Stimulated activated CD8-positive, alpha-beta memory T cell treated with anti-CD3 and anti-CD28 coated beads, Interleukin-7, amount 100 ng/mL, for 1 hour (primary cell): ENCODE results near the gene BAG2.

ENCODE experiments used
- DNase-seq, 2 donors: peaks; one replicate each; pipeline ENCODE4 v3.0.0-alpha.2; 2020; ENCODE audit warnings: low read depth in 2 of 2

Gene BAG2

DNA sequence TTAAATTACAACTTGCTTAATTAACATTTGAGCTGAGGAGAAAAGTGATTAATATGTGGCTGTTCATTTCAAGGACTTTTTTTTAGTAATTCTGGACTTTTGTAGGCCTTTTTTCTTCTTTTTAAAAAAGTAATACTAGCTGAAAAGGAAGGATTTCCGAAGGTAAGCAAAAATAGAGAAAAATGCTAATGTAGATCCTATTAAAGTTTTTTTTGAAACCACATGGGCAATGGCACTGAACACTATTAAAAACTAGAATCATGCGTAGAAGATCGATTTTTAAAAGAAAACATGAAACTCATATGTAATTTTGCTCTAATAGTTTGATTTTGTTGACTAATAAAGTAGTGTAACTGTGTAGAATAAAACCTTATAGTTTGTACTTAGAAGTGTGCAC lies 2.4 kb downstream of the BAG2 start:
- no peak for DNase-seq

DNA sequence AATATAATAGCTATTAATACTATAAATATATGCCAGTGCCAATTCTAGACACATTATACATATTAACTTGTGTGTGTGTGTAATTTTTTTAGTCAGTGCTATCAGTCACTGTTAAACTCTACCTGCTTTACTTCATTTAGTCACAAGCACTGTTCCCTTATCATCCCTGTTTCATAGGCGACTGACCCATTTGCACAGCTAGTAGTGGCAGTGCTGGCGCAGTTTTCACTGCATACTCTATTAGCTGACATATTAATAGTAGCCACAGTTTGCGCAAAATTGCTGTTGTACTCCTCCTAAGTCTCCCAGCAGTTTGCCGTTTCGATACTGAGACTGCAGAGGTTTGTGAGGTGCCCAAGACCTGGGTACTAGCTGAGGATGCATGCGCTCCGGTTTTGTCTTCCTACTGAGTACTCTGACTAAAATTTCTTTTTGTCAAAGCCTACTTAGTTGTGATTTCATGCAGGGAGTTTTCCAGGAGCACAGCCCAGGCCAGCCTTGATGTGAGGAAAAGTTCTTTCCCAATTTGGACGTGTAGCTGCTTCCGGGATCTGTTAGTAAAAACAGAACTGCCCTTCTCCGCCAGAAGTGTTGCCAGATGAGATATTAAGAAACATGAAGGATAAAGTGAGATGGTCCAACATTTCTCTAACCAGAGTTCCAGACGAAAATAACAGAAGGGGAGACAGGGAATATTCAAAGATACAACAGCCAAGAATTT lies 5.6 kb downstream of the BAG2 start:
- no peak for DNase-seq

DNA sequence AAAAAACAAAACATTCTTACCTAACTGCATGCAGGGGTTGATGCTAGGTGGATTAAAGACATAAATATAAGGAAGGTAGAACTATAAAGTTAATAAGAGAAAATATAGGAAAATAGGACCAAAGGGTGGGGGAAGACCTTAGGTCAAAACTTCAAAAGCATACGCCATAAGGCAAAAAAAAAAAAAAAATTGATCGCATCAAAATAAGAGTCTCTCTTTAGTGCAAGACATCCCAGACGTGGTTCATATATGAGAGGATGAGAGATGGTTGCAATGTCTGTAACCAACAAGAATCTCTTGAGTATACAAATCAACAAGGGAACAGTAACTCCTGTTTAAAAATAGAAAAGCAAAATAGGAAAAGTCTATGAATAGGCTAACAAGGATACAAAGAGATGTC lies 8.5 kb downstream of the BAG2 start:
- no peak for DNase-seq

- no peak for DNase-seq
Measured at GRCh38 chr6:57182017-57182432, 9.9 kb downstream of the BAG2 start.

GRCh38 chr6:57183336-57183735 lies 11.2 kb downstream of the BAG2 start:
- DNase-seq: no peak

DNA sequence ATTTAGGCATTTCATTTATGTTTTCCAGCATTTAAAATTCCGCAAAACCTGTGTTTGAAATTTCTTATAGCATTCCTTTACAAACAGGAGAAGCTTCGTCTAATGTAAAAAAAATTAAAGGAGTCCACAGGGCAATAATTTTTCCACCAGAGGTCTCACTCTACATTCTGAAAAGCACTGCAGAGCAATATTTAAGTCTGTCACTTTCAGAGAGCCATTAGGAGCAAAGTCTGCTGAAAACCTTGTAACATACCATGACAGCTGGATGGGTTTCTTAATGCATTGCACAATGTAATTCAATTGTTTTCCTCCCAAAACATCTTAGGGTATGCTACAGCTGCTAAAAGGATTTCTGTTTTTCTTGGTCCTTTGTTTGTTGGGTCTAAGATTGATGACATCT lies 18.0 kb downstream of the BAG2 start:
- no peak for DNase-seq

DNA sequence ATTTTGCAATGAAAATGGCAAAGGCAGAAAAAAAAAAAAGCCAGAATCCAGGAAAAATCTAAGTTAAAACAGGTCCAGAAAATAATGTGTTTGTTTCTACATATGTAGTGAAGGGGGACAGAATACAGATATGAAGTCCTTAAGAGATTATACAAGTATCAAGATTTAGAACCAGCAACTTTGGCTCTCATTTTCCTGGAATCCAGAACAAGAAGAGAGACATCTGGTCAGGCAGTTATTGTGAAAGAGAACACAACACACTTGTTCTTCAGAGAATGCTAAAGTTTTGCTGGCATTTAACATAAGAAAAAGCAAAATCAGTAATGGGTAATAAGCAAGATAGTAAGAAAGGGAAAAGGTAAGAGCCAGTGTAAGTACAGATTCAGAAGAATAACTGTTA lies 21.1 kb downstream of the BAG2 start:
- DNase-seq: no peak

DNA sequence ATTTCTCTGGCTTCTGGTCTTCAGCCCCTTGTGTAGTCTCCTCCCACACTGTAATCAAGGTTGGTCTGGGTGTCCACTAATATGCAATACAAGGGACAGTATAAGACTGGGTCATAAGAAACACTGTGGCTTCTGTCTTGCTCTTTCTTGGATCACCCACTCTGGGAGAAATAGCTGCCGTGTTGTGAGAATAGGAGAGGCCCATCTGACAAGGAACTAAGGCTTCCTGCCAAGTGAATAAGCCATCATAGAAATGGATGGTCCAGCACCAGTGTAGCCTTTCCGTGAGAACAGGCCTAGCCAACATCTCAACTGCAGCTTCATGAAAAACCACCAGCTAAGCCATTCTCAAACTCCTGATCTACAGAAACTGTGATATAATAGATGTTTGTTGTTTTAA lies 23.3 kb downstream of the BAG2 start:
- no peak for DNase-seq

DNA sequence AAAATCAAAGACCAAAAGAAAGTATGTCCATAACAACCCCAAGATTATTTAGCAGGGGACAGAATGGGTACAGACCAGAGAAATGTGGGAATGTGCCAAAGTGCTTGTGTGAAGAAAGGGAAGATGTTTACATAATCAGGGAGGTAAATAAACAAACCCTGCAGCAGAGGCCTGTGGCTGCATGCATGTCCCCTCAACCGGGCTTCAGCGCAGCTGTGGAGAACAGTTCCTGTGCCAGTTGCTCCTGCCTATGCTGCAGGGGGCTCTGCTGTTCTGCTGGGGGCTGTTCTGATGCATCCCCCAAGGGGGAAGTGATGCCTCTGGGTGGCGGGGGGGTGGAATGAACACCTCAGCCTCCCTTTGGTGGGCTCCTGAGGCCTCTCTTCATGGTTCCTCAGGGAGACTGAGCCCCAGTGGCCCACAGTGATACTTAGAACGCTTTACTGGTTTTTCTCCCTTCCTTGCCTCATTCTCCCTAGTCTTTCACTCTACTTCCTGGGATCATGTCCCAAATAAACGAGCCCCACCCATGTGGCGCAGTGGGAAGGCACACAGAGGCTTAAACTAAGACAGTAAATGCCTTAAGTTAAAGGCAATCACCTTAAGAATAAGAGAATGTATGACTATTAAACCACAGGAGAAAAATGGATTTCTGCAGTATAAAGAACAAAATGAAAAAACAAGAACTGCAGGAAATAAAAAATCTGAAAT lies 27.0 kb downstream of the BAG2 start:
- DNase-seq: no peak

DNA sequence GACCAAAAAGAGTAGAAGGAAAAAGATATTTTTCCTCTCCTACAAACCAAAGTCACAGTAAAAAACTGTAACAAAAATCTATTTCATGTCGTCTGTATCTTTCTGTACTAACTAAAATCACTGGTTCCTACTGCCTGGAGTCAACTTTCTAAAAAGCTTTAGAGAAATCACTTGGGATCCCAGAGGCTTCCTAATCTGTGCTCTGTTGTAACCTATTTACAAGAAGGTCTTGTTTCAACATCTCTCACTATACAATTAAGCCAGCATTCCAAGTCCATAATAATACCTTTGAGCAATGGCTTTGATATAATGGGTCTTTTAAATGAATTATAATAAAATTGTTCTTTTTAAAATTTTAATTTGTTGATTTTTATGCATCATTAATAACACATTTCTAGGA lies 29.6 kb downstream of the BAG2 start:
- DNase-seq: no peak

- DNase-seq: no peak
Measured at GRCh38 chr6:57205550-57206328, 33.6 kb downstream of the BAG2 start.

GRCh38 chr6:57207141-57207540 lies 35.0 kb downstream of the BAG2 start:
- DNase-seq: no peak

DNA sequence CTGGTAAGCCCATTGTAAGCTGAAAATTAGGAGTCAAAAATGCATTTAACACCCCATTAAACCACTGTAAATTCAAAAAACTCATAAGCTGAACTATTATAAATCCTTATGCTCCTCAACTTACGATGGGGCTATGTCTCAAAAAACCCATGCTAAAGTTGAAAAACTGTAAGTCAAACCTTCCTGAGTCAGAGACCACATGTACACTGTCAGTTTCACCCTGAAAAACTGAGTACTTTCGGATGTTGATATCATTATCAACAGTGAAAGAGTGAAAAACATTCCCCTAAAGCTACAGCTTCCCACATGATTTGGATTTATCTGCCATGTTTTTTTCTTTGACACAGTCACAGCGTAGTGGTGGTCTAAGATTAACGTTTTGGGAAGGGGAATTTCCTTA lies 35.7 kb downstream of the BAG2 start:
- DNase-seq: no peak

DNA sequence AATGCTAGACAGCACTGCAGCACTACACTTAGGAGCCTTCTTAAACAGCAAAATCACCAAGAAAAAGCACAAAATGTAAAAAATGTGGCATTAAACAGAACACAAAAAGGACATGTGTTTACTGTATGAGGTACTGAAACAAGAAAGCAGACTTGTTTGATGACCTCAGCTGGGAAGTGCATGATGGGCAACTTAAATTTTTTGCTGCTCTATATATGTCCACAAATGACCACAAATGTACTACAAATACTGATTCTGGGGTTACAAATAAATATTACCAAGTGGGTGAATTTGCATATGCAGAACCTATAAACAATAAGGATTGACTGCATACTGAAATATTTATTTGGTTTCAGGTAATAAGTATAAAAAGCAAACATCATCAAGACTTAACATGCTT lies 36.9 kb downstream of the BAG2 start:
- DNase-seq: no peak

DNA sequence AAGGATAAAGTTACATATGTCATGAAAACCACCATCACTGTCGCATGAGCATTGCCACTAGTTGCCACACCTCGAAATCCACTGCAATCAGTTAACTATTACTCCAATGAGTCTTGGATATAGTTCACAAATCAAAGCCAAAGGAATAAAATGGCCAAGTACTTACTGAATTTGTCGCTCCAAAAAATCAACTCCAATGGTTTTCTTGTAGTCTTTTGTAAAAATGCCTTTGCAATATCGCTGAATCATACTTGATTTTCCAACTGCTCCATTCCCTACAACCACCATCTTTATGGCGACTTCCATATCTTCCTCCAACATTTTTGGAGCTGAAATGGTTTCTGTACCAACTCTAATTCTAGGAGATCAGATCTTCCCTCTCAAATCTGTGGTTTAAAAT lies 37.9 kb downstream of the BAG2 start:
- no peak for DNase-seq

GRCh38 chr6:57215260-57215659 lies 43.1 kb downstream of the BAG2 start:
- DNase-seq: no peak

DNA sequence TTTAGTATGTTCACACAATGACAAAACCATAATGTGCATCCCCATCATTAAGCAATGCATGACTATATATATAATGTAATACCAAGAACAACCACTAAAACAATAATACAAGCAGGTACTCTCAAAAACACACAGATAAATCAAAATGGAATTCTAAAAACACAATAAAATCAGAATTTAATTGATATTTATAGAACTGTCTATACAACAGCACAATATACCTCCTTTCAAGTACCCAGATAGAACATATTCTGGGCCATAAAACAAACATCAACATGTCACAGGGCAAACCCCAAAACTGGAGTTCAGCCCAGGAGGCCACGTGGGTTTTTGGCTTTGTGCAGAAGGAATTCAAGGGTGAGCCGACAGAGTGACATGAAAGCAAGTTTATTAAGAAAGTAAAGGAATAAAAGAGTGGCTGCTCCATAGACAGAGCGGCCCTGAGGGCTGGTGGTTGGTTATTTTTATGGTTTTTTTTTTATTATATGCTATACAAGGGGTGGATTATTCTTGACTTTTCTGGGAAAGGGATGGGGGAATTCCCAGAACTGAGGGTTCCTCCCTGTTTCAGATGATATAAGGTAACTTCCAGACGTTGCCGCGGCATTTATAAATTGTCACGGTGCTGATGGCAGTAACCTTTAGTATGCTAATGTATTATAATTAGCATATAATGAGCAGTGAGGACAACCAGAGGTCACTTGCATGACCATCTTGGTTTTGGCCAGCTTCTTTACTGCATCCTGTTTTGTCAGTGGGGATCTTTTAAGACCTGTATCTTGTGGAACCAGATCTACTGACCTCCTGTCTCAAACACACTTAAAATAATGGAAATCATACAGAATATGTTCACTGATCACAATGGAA lies 44.3 kb downstream of the BAG2 start:
- no peak for DNase-seq

DNA sequence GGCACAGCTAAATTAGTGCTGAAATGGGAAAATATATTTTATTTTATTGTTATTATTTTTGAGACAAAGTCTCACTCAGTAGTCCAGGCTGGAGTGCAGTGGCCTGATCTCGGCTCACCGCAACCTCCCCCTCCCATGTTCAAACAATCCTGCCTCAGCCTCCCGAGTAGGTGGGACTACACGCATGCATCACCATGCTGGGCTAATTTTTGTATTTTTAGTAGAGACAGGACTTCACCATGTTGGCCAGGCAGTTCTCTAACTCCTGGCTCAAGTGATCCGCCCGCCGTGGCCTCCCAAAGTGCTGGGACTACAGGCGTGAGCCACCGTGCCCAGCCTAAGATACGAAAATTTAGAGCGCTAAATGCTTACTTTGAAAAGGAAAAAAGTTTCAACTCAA lies 45.1 kb downstream of the BAG2 start:
- no peak for DNase-seq

- DNase-seq: no peak
Measured at GRCh38 chr6:57220083-57220703, 48.1 kb downstream of the BAG2 start.

GRCh38 chr6:57221191-57221935 lies 49.2 kb downstream of the BAG2 start:
- peak in 1 of 2 donors; percentile 6 for DNase-seq
